Fibroblast of lung (primary cell): ENCODE measurements around the gene ROBO2.

Experiments used
- CTCF ChIP-seq, 2 donors: IDR thresholded peaks in 1 of 2; conservative IDR thresholded peaks in 1 of 2; 1 replicate in 1 of 2; 2 replicates in 1 of 2; pipeline ENCODE4 v1.5.1; 2011 to 2012; ENCODE audit warnings: low read length in 2 of 2, control low read depth in 1 of 2, inconsistent platforms in 1 of 2, low read depth in 1 of 2, mild to moderate bottlenecking in 1 of 2
- EZH2 ChIP-seq: IDR thresholded peaks from 2 replicates; pipeline ENCODE4 v1.5.1; 2012; ENCODE audit warnings: low read length, control low read depth, mild to moderate bottlenecking; ENCODE audit errors: missing control alignments

- TF ChIP-seq EZH2 (no peak), CTCF (conservative IDR thresholded peaks at IDR 0.05 in 1 of 2, IDR thresholded peaks at IDR 0.05 in 1 of 2; ENCODE audit: low read depth in 1 of 2, low read length in 2 of 2) (no peak)
These were observed 435.6 kb downstream of the ROBO2 start for GRCh38 chr3:77475507-77475906.
